Measurements from ENCODE around the gene ZNF296. TPM values are rescaled to one million over a fixed set of nuclear protein-coding genes. Genes with fewer than 3 reads are reported as not detected.

Gene ZNF296
- total and polyA plus RNA-seq, 2 of the 13 experiments (the other 11 are each of a cell fraction or from before 2014, with no cell fraction given), result 0.26 to 0.62 TPM

GRCh38 chr19:45045671-45046353 lies 30.5 kb downstream of the ZNF296 start (continued):
- TF ChIP-seq ATRX (CRISPR knock-in tag; IDR thresholded peaks at IDR 0.05; ENCODE audit: borderline replicate concordance), result no peak
- TF ChIP-seq ZFX (CRISPR knock-in tag; IDR thresholded peaks at IDR 0.05; ENCODE audit: low read depth), result peak; percentile 83
- 0 out of 2 replicates have a peak, but pooled peaks have one; percentile 71 for TF ChIP-seq AHDC1 (CRISPR knock-in tag; IDR thresholded peaks at IDR 0.05; ENCODE audit: borderline replicate concordance)
- 0 out of 2 replicates have a peak, but pooled peaks have one; percentile 52 for TF ChIP-seq ARID2 (CRISPR knock-in tag; IDR thresholded peaks at IDR 0.05; ENCODE audit: borderline replicate concordance)
- no peak for TF ChIP-seq ZNF383 (CRISPR knock-in tag; IDR thresholded peaks at IDR 0.05; ENCODE audit: borderline replicate concordance)
- TF ChIP-seq, protein P1, sequence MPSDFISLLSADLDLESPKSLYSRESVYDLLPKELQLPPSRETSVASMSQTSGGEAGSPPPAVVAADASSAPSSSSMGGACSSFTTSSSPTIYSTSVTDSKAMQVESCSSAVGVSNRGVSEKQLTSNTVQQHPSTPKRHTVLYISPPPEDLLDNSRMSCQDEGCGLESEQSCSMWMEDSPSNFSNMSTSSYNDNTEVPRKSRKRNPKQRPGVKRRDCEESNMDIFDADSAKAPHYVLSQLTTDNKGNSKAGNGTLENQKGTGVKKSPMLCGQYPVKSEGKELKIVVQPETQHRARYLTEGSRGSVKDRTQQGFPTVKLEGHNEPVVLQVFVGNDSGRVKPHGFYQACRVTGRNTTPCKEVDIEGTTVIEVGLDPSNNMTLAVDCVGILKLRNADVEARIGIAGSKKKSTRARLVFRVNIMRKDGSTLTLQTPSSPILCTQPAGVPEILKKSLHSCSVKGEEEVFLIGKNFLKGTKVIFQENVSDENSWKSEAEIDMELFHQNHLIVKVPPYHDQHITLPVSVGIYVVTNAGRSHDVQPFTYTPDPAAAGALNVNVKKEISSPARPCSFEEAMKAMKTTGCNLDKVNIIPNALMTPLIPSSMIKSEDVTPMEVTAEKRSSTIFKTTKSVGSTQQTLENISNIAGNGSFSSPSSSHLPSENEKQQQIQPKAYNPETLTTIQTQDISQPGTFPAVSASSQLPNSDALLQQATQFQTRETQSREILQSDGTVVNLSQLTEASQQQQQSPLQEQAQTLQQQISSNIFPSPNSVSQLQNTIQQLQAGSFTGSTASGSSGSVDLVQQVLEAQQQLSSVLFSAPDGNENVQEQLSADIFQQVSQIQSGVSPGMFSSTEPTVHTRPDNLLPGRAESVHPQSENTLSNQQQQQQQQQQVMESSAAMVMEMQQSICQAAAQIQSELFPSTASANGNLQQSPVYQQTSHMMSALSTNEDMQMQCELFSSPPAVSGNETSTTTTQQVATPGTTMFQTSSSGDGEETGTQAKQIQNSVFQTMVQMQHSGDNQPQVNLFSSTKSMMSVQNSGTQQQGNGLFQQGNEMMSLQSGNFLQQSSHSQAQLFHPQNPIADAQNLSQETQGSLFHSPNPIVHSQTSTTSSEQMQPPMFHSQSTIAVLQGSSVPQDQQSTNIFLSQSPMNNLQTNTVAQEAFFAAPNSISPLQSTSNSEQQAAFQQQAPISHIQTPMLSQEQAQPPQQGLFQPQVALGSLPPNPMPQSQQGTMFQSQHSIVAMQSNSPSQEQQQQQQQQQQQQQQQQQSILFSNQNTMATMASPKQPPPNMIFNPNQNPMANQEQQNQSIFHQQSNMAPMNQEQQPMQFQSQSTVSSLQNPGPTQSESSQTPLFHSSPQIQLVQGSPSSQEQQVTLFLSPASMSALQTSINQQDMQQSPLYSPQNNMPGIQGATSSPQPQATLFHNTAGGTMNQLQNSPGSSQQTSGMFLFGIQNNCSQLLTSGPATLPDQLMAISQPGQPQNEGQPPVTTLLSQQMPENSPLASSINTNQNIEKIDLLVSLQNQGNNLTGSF (CRISPR knock-in tag; IDR thresholded peaks at IDR 0.05), result no peak
- peak; percentile 73; the same call in 1 of the 2 replicates for TF ChIP-seq ETV5 (CRISPR knock-in tag; IDR thresholded peaks at IDR 0.05; ENCODE audit: borderline replicate concordance)
- TF ChIP-seq, protein P2, sequence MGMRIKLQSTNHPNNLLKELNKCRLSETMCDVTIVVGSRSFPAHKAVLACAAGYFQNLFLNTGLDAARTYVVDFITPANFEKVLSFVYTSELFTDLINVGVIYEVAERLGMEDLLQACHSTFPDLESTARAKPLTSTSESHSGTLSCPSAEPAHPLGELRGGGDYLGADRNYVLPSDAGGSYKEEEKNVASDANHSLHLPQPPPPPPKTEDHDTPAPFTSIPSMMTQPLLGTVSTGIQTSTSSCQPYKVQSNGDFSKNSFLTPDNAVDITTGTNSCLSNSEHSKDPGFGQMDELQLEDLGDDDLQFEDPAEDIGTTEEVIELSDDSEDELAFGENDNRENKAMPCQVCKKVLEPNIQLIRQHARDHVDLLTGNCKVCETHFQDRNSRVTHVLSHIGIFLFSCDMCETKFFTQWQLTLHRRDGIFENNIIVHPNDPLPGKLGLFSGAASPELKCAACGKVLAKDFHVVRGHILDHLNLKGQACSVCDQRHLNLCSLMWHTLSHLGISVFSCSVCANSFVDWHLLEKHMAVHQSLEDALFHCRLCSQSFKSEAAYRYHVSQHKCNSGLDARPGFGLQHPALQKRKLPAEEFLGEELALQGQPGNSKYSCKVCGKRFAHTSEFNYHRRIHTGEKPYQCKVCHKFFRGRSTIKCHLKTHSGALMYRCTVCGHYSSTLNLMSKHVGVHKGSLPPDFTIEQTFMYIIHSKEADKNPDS (CRISPR knock-in tag; IDR thresholded peaks at IDR 0.05), result 0 out of 2 replicates have a peak, but pooled peaks have one; percentile 27
- peak; percentile 91 for TF ChIP-seq ZNF264 (CRISPR knock-in tag; IDR thresholded peaks at IDR 0.05)
- TF ChIP-seq ZNF275 (CRISPR knock-in tag; IDR thresholded peaks at IDR 0.05; ENCODE audit: borderline replicate concordance), result no peak; the same call in 1 of the 2 replicates
- TF ChIP-seq KDM6A (CRISPR knock-in tag; IDR thresholded peaks at IDR 0.05; ENCODE audit: low read depth), result peak; percentile 86
- peak; percentile 96 for TF ChIP-seq MIXL1 (CRISPR knock-in tag; IDR thresholded peaks at IDR 0.05)
- TF ChIP-seq CCDC6 (CRISPR knock-in tag; IDR thresholded peaks at IDR 0.05), result peak; percentile 38; the same call in 1 of the 2 replicates
